ENCODE measurements around the gene ASTL.

Gene ASTL

DNA sequence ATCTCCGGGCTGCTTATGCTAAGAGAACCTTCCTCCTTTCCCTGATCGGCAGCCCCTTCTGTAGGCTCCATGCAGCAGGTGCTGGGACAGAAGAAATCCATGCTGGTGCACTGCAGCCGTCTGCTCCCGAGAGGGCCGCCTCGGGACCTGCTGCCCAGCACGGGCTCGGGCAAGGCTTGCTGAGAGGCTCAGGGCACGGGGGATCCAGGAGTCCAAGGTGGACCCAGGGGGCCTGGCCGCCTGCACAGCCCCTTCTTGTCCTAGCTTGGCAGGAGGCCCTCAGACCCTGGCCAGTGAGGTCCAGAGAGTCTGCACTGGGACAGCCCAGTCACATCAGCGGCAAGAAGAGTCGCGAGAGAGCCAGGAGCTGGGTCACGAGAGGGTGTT is 20.2 kb upstream of the ASTL start:
- no peak for DNase-seq

DNA sequence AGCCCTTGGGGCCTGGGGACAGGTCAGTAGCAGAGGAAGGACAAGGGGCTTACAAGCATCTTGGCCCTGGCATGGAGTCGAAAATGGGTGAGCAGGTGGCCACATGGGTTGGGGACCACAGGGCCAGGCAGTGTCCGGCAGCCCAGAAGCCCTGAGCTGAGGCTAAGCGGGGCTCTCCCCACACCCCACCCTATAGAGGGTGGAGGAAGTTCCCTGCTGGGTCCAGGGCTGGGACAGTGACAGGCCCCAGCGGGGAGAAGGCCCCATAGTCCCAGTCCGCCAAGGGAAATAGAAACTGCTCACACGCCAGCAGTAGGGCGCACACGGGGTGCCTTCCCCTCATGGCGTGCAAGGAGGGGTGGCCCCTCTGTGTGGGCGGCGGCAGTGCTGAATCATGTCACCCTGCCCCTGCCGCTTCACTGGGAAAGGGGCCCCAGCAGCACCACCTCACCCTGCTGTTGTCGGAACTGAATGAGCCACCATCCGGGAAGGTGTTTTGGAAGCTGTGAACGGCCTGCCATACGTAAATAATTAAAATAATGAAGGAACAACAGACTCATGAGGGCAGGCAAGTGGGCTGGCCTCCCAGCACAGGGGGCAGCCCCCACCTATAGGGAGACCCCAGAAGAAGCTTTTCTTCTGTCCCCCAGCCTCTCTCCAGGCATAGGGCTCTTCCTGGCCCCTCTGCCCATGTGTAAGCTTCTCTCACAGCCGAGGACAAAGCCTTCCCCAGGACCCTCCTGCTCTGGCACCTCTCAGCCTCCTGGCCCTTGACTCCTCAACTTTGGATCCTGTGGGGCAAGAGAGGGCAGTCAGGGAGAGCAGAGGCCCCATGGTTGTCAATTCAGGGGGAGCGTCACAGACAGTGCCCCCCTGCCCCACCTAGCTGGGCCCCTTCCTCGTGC is 19.6 kb upstream of the ASTL start:
- peak; percentile 99 for DNase-seq

DNA sequence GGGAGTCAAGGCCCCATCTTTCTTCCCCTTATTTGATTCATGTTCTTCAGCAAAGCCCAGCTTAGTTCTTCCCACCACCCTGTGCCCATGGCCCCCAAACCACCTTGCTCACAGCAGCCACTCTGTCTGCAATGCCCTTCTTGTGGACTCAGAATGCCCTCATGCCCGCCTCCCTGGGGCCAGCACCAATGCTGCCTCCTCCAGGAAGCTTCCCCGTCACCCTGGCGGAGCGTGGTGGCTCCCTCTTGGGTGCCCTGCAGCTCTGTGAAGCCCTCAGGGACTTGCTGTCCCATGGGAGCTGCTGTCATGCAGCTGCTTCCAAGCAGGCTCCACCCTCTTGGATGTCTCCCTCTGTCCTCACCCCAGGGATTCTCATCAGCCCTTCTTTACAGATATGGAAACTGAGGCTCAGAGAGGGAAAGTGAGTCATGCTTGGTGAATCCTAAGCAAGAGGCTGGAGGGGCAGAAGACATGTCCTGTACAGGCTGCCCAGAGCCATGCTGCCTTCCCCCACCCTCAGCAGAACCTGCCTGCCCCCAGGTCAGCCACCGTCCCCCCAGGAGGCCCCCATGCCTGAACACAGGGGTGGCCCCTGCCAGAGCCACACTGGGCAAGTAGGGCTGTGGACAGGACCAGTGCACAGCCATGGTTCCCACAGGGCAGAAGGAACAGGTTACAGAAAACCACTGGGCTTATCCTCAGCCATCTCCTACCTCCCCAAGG is 18.8 kb upstream of the ASTL start:
- peak; percentile 45 for DNase-seq

DNA sequence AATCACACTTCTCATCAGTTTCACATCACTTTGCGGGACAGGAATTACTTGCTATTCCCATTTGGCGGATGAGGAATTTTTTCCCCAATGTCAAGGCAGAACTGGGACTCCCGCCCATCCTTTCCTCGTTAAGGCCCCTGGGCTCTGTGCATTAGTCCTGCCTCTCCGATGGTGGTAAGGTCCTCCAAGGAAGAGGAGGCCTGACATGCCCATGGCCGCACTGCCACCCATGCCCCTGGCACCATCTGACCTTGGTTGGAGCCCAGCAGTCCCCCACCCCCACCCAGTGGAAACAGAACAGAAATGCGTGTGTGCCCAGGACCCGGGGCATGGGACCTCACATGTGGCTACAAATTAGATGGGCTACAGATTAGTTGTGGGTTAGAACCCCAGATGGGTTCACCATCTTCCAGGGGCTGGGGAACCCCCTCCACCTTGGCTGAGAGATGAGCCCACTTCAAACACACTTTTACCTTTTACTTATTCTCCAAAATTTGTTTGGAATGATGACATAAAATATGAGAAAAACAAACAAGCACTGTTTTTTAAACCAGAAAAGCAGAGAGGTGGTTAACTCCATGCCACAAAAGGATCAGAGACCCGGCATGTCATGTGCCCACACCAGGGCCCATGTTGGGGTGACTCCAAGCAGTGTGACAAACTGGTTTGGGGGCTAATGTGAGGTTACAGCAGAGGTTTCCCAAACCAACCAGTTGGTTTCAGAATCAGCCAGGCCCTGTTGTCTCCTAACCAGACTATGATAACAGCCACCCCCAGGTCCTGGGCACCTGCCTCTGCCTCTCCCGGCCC is 17.9 kb upstream of the ASTL start:
- peak; percentile 75 for DNase-seq

DNA sequence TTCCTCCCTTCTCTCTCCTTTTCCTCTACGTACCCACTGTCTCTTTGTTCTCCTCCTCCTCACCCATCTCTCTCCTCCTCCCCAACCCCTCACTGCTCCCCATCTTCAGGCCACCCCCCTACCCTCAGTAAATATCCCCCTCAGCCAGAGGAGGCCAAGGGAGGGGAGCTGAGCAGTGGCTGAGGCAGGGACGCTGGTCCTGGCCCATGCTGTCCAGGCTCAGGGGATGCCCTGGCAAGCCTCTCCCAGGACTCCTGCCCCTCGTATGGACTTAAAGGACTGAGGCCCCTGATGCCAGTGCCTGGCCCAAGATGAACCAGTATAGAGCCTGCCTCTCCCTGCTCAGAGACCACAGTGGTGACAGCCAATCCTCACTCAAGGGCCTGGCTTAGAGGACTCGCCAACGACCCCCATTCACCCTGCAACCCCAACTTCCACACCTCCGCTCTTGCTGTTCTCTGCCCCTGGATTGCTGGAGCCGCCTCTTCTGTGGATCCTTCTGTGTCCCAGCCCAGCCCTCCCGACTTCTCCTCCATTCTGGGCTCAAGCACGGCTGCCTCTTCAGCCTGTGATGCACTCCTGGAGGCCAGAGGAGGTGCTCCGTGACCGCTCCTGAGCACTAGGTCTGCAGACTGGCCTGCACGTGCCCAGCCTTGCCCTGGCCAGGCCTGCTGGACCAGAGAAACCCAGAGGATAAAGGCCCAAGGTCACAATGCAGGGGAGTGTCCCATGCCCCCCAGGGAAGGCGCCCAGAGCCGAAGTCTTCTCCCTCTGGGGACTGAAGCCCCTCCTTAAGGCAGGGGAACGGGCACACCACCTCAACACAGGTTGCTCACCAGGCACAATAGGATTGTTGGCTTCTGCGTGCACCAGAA is 16.4 kb upstream of the ASTL start:
- no peak for DNase-seq

DNA sequence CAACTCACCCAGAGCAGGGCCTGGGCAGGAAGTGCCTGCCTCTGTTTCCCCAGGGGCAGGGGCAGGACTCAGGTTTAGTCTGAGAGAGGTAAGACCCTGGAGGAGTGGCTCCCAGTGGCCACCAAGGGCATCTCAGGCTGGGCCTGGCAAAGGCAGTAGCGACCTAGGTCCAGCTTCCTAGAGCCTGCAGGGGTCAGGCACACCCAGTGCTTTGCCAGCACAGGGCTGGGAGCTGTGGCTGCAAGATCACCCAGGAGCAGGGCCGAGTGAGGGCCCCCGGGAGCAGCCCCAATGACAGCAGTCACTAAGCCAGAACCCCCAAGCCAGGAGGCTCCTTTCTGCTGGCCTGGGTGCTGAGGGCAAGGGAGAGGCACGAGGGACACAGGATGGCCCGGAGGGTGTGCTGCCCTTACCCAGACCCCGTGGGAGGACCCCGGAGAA is 15.7 kb upstream of the ASTL start:
- DNase-seq = no peak

DNA sequence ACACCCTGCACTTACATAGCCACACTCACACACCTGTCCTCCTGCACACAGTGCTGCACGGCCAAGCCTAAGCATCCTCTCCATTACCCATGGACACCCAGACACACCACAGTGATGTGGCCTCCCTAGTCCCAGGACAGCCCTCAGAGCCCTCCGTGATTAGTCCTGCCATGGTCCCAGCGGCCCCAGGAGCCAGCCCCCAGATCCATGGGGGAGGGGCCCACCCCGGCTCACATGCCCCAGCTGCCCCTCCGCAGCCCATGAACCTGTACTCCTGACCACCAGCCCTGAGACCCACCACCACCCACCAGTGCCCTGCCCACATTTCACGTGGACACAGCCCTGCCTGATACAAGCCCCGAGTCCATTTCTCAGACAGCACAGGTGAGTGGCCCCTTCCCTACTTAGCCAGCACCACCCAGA is 15.0 kb upstream of the ASTL start:
- no peak for DNase-seq

DNA sequence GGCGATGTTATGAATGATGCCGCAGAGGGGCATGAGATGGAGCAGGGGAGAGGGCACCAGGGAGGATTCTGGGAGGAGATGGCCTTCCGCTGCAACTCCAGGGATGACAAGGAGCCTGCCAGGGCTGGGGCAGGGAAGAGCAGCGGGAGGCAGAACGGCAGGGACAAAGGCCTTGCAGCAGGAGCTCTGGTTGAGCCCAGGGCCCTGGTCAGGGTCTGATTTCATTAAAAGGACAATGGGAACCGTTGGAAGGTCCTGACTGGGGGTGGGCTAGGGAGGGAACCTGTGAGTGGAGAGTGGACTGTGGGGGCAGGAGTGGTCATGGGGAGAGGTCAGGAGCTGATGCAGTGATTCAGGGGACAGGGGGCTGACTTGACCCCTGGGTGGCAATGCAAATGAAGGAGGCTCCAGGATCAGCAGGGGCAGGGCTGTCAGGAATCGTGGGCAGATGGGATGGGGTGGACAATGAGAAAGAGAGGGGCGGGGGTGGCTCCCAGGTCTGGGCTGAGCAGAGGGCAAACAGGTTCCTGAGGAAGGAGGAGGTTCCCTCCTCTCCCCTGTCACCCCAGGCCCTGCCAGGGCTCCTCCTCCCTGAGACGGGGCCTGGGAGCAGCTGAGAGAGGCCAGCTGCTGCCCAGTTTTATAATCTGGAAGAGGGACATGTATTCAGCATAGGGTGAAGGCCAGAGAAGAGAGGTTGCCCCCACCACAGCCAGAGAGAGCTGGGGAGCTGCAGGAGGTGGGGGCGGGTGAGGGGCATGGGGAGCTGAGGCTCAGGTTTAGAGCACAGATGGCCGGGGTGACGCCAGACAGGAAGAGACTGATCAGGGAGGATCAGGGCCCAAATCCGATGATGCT is 14.2 kb upstream of the ASTL start:
- no peak for DNase-seq

DNA sequence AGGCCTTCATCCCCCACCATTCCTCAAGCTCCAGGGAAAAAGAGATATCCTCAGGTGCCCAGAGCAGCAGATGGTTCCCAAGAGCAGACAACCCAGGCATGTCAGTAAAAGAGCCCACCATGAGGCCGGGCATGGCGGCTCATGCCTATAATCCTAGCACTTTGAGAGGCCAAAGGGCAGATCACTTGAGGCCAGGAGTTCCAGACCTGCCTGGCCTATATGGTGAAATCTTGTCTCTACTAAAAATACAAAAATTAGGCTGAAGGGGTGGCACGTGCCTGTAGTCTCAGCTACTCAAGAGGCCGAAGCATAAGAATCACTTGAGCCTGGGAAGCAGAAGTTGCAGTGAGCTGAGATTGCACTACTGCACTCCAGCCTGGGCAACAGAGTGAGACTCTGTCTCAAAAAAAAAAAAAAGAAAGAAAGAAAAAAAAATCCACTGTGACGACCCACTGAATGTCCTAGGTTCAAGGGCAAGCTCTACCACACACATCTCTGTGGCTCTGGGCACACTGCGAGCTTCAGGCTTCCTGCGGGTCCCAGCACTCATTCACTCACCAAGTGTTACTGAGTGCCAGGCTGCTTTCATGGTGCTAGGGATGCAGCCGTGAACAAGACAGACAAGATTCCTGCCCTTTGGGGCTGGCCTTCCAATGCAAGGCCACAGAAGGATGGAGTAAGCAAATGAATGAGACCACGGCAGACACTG is 13.4 kb upstream of the ASTL start:
- DNase-seq = no peak

DNA sequence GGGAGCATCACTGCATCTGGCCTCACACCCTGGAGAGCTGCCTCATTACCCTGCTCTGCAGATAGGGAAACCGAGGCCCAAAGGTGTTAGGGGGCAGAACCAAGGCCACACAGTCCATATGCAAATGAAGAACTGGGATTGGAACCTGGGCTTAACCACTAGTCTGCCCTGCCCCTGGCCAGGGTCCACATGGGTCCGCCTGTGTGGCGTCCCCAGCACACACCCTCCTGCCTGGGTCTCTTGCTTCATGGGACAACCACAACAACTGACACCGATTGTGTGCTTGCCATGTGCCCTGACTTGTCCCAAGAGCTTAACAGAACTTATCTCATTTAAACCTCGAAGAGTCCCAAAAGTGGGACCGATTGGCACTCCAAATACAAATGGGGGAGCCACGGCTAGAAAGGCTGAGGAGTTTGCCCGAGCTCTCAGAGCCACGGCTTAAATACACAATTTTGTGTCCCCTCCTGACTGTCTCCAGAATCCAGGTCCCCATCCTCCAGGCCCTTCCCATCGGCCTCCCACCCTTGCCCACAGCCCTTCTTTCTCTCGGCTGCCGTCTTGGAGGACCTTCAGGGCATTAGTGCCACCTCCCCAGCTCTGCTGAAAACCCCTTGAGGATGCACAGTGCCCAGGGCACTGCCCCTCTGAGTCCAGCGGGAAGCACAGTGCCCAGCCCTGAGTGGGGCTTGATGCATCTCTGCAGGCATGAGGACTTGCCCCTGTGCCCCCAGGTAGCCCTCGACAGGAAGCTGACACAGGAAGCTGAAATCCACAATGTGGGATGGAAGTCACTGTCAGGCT is 12.7 kb upstream of the ASTL start:
- DNase-seq = no peak

DNA sequence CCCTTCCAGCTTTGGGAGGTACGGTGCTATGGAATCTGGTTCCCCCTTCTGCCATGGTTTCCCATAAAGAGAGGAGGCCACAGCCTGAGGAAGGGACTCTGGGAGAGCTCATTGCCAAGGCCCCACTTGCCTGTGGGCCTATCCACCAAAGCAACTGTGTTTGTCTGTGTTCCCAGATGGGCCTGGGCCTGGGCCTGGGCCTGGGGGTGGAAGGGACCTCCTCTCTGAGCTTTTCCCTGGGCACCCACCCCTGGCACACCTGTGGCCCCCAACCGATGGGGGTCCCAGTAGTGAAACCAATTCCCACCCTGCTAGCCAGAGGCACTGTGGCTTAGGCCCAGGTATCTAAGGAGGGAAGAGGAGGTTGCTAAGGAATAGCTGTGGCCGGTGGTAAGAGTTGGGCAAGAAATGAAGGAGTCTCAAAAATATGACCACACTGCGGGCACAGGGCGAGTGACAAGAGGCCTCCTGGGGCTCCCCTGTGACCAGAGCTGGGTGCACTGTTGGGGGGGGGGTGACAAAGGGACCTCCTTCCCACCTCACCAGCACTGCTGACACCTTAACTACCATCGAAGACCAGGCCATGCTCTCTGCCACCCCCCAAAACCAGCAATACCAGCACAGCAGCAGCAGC is 11.8 kb upstream of the ASTL start:
- no peak for DNase-seq

DNA sequence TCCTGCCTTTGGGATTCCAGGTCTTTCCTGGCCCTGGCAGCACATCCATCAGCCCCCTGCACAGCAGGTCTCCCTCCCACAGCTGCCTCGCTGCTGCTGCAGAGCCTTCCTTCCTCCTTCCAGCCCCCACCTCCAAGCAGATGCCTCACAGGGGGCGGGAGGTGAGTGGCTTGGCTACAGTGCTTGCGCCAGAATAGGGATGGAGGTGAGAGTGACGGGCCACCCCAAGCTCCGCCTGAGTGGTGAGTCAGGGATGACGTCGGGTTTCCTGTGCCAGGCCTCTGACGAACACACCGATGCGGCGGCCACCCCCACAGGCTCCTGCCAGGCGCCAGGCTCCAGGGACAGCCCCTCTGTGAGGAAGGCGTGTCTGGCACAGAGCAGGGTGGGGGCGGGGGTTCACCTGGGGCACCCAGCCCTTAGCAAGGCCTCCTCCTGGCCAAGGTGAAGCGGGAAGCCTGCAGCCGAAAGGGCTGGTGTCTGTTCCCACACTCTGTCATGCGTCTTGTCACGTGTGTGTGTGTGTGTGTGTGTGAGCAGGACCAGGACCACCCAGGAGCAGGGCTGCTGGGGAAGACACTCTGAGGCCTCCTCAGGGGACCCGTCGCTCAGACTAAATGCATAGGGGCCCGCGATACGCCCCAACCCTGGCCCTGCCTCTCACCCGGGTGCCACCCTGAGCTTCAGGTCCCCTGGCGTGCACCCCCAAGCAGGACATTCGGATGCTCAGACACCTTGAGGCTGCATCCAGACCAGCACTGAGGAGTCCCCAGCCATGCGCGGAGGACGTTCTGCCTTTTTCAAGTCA is 10.3 kb upstream of the ASTL start:
- peak; percentile 99 for DNase-seq

DNA sequence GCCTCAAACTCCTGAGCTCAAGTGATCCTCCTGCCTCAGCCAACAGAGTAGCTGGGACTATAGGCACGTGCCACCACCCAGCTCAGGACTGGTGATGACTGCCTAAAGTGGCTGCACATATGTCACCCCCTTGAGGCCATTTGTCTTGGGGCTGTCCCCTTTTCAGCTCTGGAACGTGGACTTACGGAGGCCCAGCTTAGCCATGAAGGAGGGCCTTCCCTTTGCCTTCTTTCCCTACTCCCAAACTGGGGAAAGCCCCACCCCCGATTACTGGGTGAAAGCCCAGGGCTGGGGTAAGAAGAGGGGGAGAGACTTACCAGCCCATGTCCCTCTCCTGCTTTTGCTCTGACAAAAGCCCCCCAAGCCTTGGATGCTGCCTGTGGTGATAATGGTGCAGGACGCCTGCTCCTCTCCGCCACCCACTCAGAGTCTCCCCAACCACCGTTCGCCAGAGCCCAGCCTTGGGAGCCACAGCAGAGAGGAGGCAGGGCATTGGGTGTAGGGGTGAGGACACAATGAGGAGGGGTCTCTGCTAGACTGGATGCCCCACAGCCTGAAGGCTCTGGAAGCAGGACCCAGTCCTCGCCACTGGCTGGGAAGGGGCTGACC is 9.4 kb upstream of the ASTL start:
- DNase-seq = peak; percentile 51

DNA sequence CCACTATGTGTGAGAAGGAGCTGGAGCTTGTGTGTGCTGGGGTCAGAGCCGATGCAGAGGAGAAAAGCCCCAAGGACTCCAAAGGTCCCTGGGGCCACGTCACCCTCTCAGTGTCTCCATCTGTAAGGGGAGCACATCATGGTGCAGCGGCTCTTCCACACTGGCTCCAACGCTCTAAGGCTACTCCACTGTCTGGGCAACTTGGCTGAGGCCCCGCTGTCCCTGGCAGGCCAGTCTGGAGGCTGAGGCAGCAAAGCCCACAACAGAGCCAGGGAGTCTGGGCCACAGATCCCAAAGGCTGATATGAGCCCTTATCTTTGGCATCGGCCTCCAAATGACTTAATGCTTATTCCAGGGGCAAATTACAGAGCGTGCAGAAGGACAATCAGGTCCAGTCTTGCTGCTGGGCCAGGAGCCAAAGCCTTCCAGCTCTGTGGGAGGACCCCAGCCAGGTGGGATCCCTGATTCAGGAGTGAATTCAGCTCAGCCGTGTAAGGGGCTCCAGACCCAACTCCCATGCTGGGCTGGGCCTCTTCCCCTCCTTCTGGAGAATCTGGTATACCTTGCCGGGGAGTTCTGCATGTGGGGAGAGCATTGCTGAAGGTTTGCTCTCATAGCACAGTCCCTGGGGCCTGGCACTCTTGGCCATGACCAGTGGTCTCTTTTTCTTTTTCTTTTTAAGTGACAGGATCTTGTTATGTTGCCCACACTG is 8.7 kb upstream of the ASTL start:
- no peak for DNase-seq

DNA sequence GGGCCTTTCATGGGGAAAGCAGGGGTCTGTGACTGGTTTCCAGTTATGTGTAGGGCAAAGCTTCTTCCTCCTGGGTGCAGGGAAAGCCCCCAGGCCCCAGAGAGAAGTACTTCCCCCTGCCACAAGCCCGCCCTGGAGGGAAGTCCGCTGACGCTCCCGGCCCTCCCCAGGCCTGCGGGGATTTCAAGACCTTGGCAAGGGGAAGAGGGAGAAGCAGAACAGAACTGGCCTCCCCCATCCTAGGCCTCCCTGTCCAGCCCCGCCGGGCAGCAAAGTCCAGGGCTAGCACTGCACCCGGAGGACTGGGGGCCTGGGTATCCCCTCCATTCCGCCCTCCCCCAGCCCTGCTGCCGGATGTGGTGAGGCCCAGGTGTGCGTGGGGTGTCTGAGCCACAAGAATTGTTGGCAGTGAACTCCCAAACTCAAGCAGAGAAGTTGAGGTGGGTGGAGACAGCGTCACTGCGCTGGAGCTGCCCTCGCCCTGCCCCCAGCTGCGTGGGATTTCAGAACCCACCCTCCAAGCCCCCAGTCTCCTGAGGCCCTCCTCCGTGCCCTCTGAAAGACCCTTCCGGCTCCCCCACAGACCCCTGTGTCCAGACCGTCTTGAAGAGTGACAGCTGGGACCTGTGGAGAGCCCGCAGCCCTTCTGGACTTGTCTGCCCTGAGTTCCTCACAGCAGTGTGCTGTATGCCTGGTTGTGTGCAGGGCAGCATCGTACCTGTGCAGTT is 8.0 kb upstream of the ASTL start:
- DNase-seq = peak; percentile 94

DNA sequence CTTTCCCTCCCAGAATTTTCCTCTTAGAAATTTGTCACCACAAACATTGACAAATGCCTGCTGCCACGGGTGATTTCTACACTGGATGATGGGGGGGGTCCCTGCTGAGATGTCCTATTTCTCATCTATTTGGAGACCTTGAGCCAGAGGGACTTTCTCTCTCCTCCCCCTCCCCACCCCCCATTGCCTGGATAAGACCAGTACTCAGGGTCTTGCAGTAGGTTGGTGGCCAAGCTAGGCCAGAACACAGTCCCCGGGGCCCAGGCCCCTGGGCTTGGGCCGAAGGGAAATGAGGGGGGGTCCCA is 7.5 kb upstream of the ASTL start:
- no peak for DNase-seq
